Lower lobe of right lung (tissue), 2 donors: ENCODE data around the gene INPP1. TPM values are rescaled to one million over a fixed set of nuclear protein-coding genes. Genes with fewer than 3 reads are reported as not detected.
A peak's percentile ranks its signal among the peaks of the same experiment; 100 is the strongest.

Experiments
- ATAC-seq, 2 donors: fragments of 200-7000 bp; cut with Tn5 transposase; one replicate each; pipeline ENCODE4 v1.9.1; 2020 to 2022; ENCODE audit warnings: mild to moderate bottlenecking in 2 of 2, moderate library complexity in 2 of 2
- DNase-seq: peaks from one replicate; pipeline ENCODE4 v3.0.0-alpha.2; 2020
- H3K27ac ChIP-seq: fragments of 200-600 bp; one replicate; pipeline ENCODE4 v1.8.0; 2022
- H3K27me3 ChIP-seq: fragments of 200-600 bp; one replicate; pipeline ENCODE4 v1.8.0; 2022; ENCODE audit warnings: low read depth
- H3K36me3 ChIP-seq: fragments of 200-600 bp; one replicate; pipeline ENCODE4 v1.8.0; 2022; ENCODE audit warnings: mild to moderate bottlenecking
- H3K4me1 ChIP-seq: fragments of 200-600 bp; one replicate; pipeline ENCODE4 v1.8.0; 2022
- H3K4me3 ChIP-seq: fragments of 200-600 bp; one replicate; pipeline ENCODE4 v1.8.0; 2022; ENCODE audit warnings: mild to moderate bottlenecking
- H3K9me3 ChIP-seq: fragments of 200-600 bp; one replicate; pipeline ENCODE4 v1.8.0; 2022
- CTCF ChIP-seq: fragments of 200-600 bp; IDR thresholded peaks from one replicate; pipeline ENCODE4 v1.8.0; 2022; ENCODE audit warnings: antibody characterized with exemption, mild to moderate bottlenecking
- intact Hi-C: fragments of 100-400 bp; cut with DNase I; formaldehyde crosslinking; loops from one replicate; pipeline ENCODE4 v1.11.0; 2022
- total RNA-seq: library from RNA; stranded (reverse); fragmentation: NEBNext Ultra II Directional; extraction: Animal tissue kit (Norgen Biotek cat#: 25700); gene quantifications from one replicate; pipeline ENCODE4 v1.2.1, GENCODE V29; 2021
- donor health status: DM: no; HTN: yes; CAD: no; lungs with severe emphysema.

The INPP1 gene
- total RNA-seq, 1 donor from 2014 or later, result 23.4 TPM

- Histone ChIP-seq H3K27ac (peak overlapping the region; percentile 54), H3K27me3 (no peaks in the 10 kb centered on the region), H3K36me3 (no peaks in the 10 kb centered on the region), H3K4me3 (no peak overlapping the region), H3K9me3 (no peaks in the 10 kb centered on the region), H3K4me1 (peaks cover 22% of the 10 kb centered on the region)
- intact Hi-C loops, result no loop called here
- no peak for TF ChIP-seq CTCF
- DNase-seq, result no peak
- ATAC-seq, result no peak
Observed at GRCh38 chr2:190342611-190343010, 778 bp upstream of the INPP1 start.

GRCh38 chr2:190343089-190343535 is 277 bp upstream of the INPP1 start:
- Histone ChIP-seq H3K4me3 (peak overlapping the region; percentile 73), H3K27me3 (no peaks in the 10 kb centered on the region), H3K36me3 (no peaks in the 10 kb centered on the region), H3K9me3 (no peaks in the 10 kb centered on the region), H3K4me1 (peaks cover 22% of the 10 kb centered on the region), H3K27ac (peak overlapping the region; percentile 92)
- DNase-seq, result no peak
- no peak for TF ChIP-seq CTCF
- intact Hi-C loops, result no loop called here
- no peak for ATAC-seq

- ATAC-seq (peak; percentile 53 to 76), DNase-seq (no peak)
- peak; percentile 41 for TF ChIP-seq CTCF
- no peaks in the 10 kb centered on the region for H3K27me3 ChIP-seq
- H3K4me1 ChIP-seq, result peaks cover 22% of the 10 kb centered on the region
- H3K9me3 ChIP-seq, result no peaks in the 10 kb centered on the region
- H3K27ac ChIP-seq, result peak overlapping the region; percentile 92
- H3K4me3 ChIP-seq, result peak overlapping the region; percentile 73
- no peaks in the 10 kb centered on the region for H3K36me3 ChIP-seq
- intact Hi-C loops, result no loop called here
Observed at GRCh38 chr2:190344276-190344827, 963 bp downstream of the INPP1 start.

GRCh38 chr2:190350371-190350770 is 7.0 kb downstream of the INPP1 start:
- Histone ChIP-seq H3K9me3 (no peaks in the 10 kb centered on the region), H3K4me1 (peaks cover 30% of the 10 kb centered on the region), H3K36me3 (peaks cover 3% of the 10 kb centered on the region), H3K4me3 (no peak overlapping the region), H3K27me3 (no peaks in the 10 kb centered on the region), H3K27ac (no peak overlapping the region)
- no peak for TF ChIP-seq CTCF
- no peak for DNase-seq
- no peak for ATAC-seq
- intact Hi-C loops, result no loop called here

- Histone ChIP-seq H3K4me1 (peaks cover 36% of the 10 kb centered on the region), H3K9me3 (no peaks in the 10 kb centered on the region), H3K27me3 (no peaks in the 10 kb centered on the region), H3K27ac (no peak overlapping the region), H3K36me3 (peaks cover 3% of the 10 kb centered on the region), H3K4me3 (no peak overlapping the region)
- TF ChIP-seq CTCF, result no peak
- ATAC-seq (no peak), DNase-seq (no peak)
- intact Hi-C loops, result no loop called here
Observed at GRCh38 chr2:190351955-190352354, 8.6 kb downstream of the INPP1 start.
